NCI-H1417 treated with DMSO at 0.1 percent for 48 hours (cell line): Measurements from ENCODE around the gene SOWAHB.

ENCODE experiments used
- DNase-seq: peaks from one replicate; lab custom pipeline; 2025; lab: John Stamatoyannopoulos, UW

The SOWAHB gene

GRCh38 chr4:76850010-76850441, 47.9 kb downstream of the SOWAHB start:
- no peak for DNase-seq
